Fibroblast of the aortic adventitia (primary cell): ENCODE results near the gene TAOK1. TPM values are rescaled to one million over a fixed set of nuclear protein-coding genes. Genes with fewer than 3 reads are reported as not detected.

Source experiments
- DNase-seq: peaks from one replicate; pipeline ENCODE4 v3.0.0-alpha.2; 2010; ENCODE audit warnings: low read depth
- H3K4me3 ChIP-seq: 2 replicates; pipeline ENCODE4 v1.5.1; 2011; ENCODE audit warnings: low read depth, mild to moderate bottlenecking, control low read depth, low read length, moderate library complexity
- CTCF ChIP-seq: IDR thresholded peaks from 2 replicates; pipeline ENCODE4 v1.5.1; 2011; ENCODE audit warnings: mild to moderate bottlenecking, low read length, control low read depth, inconsistent platforms; ENCODE audit not compliant: insufficient read depth
- total RNA-seq: library from RNA; depleted of rRNA; stranded (reverse); fragments of >200 nt; gene quantifications from 2 replicates; pipeline ENCODE4 v1.2.3, GENCODE V29; 2012; ENCODE audit warnings: low replicate concordance

Gene TAOK1
- total RNA-seq, 1 donor: 71.8 TPM

- no peak overlapping the region for H3K4me3 ChIP-seq
- DNase-seq: no peak
- no peak for TF ChIP-seq CTCF
Observed at GRCh38 chr17:29401258-29401657, 11.1 kb downstream of the TAOK1 start.

GRCh38 chr17:29407856-29408255, 17.7 kb downstream of the TAOK1 start:
- no peak for TF ChIP-seq CTCF
- no peak overlapping the region for H3K4me3 ChIP-seq
- DNase-seq: no peak

- DNase-seq: no peak
- no peak overlapping the region for H3K4me3 ChIP-seq
- TF ChIP-seq CTCF: no peak
Observed at GRCh38 chr17:29409963-29410362, 19.8 kb downstream of the TAOK1 start.

GRCh38 chr17:29412780-29413565, 22.8 kb downstream of the TAOK1 start:
- peak; percentile 59 for DNase-seq
- no peak for TF ChIP-seq CTCF
- no peak overlapping the region for H3K4me3 ChIP-seq

GRCh38 chr17:29420128-29420527, 30.0 kb downstream of the TAOK1 start:
- no peak overlapping the region for H3K4me3 ChIP-seq
- no peak for DNase-seq
- TF ChIP-seq CTCF: no peak

- TF ChIP-seq CTCF: no peak
- no peak overlapping the region for H3K4me3 ChIP-seq
- DNase-seq: no peak
Observed at GRCh38 chr17:29430275-29430674, 40.1 kb downstream of the TAOK1 start.

GRCh38 chr17:29433541-29433940, 43.4 kb downstream of the TAOK1 start:
- TF ChIP-seq CTCF: no peak
- no peak overlapping the region for H3K4me3 ChIP-seq
- no peak for DNase-seq
